ENCODE measurements around the gene WAS. TPM values are rescaled to one million over a fixed set of nuclear protein-coding genes. Genes with fewer than 3 reads are reported as not detected.

WAS gene
- total and polyA plus RNA-seq, 2 donors (not counting 1 experiment from before 2014, with no cell fraction given), result 88.7 to 98.0 TPM

DNA sequence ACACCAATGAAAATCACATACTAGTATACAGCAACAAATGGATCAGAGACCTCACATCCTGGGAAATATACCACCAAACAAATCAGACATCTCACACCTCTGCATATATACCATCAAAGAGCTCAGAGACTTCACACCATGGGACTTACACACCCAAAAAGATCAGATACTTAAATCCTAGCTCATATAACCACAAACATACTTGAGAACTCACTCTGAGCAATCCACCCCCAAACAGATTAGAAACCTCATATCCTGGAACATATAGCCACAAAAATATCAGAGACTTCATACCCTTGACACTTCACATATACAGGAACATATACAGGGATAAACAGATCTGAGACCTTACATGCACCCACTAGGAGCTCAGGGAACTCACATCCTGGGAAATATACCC is 45.1 kb downstream of the WAS start:
- no peaks in the 10 kb centered on the region for H3K9me3 ChIP-seq (ENCODE audit: control extremely low read depth in 1 of 3, control insufficient read depth in 2 of 3, insufficient read depth in 1 of 3, low read length in 2 of 3)
- no peaks in the 10 kb centered on the region for H3K79me2 ChIP-seq (ENCODE audit: control insufficient read depth, insufficient read depth, low read length)
- no peaks in the 10 kb centered on the region for H3K27me3 Mint-ChIP-seq
- no peaks in the 10 kb centered on the region for H3K36me3 ChIP-seq (replicated peaks in 1 of 2; ENCODE audit: control extremely low read depth in 1 of 2, control insufficient read depth in 1 of 2, extremely low read depth in 1 of 2, insufficient read depth in 2 of 2, low read length in 1 of 2)
- H3K4me3 ChIP-seq (ENCODE audit: control extremely low read depth in 1 of 5, extremely low read depth in 1 of 5, insufficient read depth in 1 of 5, low read depth in 2 of 5, low read length in 4 of 5), result no peak overlapping the region
- ATAC-seq (ENCODE audit: low read depth), result no peak
- no peak overlapping the region for H3K27ac Mint-ChIP-seq
- intact Hi-C loops (cut with micrococcal nuclease), result no loop called here
- H2AFZ ChIP-seq (ENCODE audit: insufficient read depth, low read depth, low read length, poor library complexity, severe bottlenecking), result no peak overlapping the region
- POLR2A ChIA-PET, result no interaction called here
- no peak overlapping the region for H3K4me2 ChIP-seq (replicated peaks; ENCODE audit: low read depth, low read length, poor library complexity, severe bottlenecking)
- no peaks in the 10 kb centered on the region for H3K9me3 Mint-ChIP-seq (ENCODE audit: insufficient read depth)
- no peaks in the 10 kb centered on the region for H3K27me3 ChIP-seq (replicated peaks in 1 of 4; ENCODE audit: control extremely low read depth in 1 of 4, control insufficient read depth in 3 of 4, insufficient read depth in 4 of 4, low read length in 3 of 4)
- CTCF ChIA-PET, result no interaction called here
- H3K27ac ChIP-seq (ENCODE audit: low read length in 2 of 2), result no peak overlapping the region
- H3K4me1 ChIP-seq (ENCODE audit: control insufficient read depth in 2 of 2, insufficient read depth in 2 of 2, low read length in 2 of 2), result no peaks in the 10 kb centered on the region
- TF ChIP-seq, protein P1, sequence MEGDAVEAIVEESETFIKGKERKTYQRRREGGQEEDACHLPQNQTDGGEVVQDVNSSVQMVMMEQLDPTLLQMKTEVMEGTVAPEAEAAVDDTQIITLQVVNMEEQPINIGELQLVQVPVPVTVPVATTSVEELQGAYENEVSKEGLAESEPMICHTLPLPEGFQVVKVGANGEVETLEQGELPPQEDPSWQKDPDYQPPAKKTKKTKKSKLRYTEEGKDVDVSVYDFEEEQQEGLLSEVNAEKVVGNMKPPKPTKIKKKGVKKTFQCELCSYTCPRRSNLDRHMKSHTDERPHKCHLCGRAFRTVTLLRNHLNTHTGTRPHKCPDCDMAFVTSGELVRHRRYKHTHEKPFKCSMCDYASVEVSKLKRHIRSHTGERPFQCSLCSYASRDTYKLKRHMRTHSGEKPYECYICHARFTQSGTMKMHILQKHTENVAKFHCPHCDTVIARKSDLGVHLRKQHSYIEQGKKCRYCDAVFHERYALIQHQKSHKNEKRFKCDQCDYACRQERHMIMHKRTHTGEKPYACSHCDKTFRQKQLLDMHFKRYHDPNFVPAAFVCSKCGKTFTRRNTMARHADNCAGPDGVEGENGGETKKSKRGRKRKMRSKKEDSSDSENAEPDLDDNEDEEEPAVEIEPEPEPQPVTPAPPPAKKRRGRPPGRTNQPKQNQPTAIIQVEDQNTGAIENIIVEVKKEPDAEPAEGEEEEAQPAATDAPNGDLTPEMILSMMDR (IDR thresholded peaks at IDR 0.05), result no peak
- no peaks in the 10 kb centered on the region for H3K4me1 Mint-ChIP-seq
- no peaks in the 10 kb centered on the region for H4K20me1 ChIP-seq (ENCODE audit: control insufficient read depth, insufficient read depth, low read length, poor library complexity, severe bottlenecking)
- no peak overlapping the region for H3K4me3 Mint-ChIP-seq
- no peak overlapping the region for H3K9ac ChIP-seq (ENCODE audit: low read length)
- DNase-seq, result no peak

DNA sequence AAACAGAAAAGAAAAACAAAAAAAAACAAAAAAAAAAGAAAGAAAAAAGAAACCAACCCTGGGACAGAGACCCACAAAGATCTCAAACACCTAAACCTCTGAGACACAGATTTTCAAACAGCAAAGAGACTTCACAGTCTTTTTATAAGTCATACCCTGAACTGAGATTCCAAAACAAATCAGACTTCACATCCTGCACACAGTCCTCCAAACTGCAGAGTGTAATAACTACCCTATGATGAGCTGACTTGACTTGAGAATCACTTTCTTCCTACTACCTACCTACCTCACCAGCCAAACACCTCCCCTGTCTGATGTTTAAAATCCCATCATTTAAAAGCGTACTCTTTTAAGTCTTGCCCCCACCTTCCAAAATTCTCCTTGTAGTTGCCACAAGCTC is 52.7 kb downstream of the WAS start:
- no CpG with 5 or more reads among the region's 1 CpG for WGBS (ENCODE audit: insufficient coverage)
- intact Hi-C loops (cut with micrococcal nuclease), result loop anchor here (2.0 to 5.0 kb wide), 3 partner anchors 60 to 306 kb away; partner anchors contain the start of genes FTSJ1 and TFE3
- no peak for ATAC-seq (ENCODE audit: low read depth)

More for the DNA sequence above, 52.7 kb downstream of the WAS start:
- peaks cover 0 to 15% of the 10 kb centered on the region in 2 donors for H3K4me1 ChIP-seq (ENCODE audit: control insufficient read depth in 2 of 2, insufficient read depth in 2 of 2, low read length in 2 of 2)
- peak overlapping the region in 1 of 5 experiments; percentile 75 for H3K4me3 ChIP-seq (ENCODE audit: control extremely low read depth in 1 of 5, extremely low read depth in 1 of 5, insufficient read depth in 1 of 5, low read depth in 2 of 5, low read length in 4 of 5)
- H2AFZ ChIP-seq (ENCODE audit: insufficient read depth, low read depth, low read length, poor library complexity, severe bottlenecking), result peak overlapping the region; percentile 74
- H3K9ac ChIP-seq (ENCODE audit: low read length), result no peak overlapping the region
- H3K27me3 ChIP-seq (replicated peaks in 1 of 4; ENCODE audit: control extremely low read depth in 1 of 4, control insufficient read depth in 3 of 4, insufficient read depth in 4 of 4, low read length in 3 of 4), result no peaks in the 10 kb centered on the region
- H3K36me3 ChIP-seq (replicated peaks in 1 of 2; ENCODE audit: control extremely low read depth in 1 of 2, control insufficient read depth in 1 of 2, extremely low read depth in 1 of 2, insufficient read depth in 2 of 2, low read length in 1 of 2), result no peaks in the 10 kb centered on the region
- no peak overlapping the region for H3K27ac ChIP-seq (ENCODE audit: low read length in 2 of 2)
- Mint-ChIP-seq H3K4me1 (peaks cover 13% of the 10 kb centered on the region), H3K27me3 (no peaks in the 10 kb centered on the region), H3K4me3 (peak overlapping the region; percentile 98), H3K9me3 (ENCODE audit: insufficient read depth) (no peaks in the 10 kb centered on the region), H3K27ac (peak overlapping the region; percentile 41)
- ChIA-PET CTCF (no interaction called here), POLR2A (interaction anchor here (1.6 to 1.9 kb wide), 3 partner anchors 60 to 229 kb away, joined by 3 to 9 read pairs (median 5); partner anchors contain the start of gene HDAC6)
- no peak for DNase-seq
- no peak for TF ChIP-seq EZH2 (IDR thresholded peaks at IDR 0.05; ENCODE audit: borderline replicate concordance, insufficient read depth, low read depth, low read length, poor library complexity, severe bottlenecking)
- TF ChIP-seq, protein P1 (IDR thresholded peaks at IDR 0.05), result no peak
- H3K4me2 ChIP-seq (replicated peaks; ENCODE audit: low read depth, low read length, poor library complexity, severe bottlenecking), result peak overlapping the region; percentile 71
- H3K79me2 ChIP-seq (ENCODE audit: control insufficient read depth, insufficient read depth, low read length), result no peaks in the 10 kb centered on the region
- H3K9me3 ChIP-seq (ENCODE audit: control extremely low read depth in 1 of 3, control insufficient read depth in 2 of 3, insufficient read depth in 1 of 3, low read length in 2 of 3), result no peaks in the 10 kb centered on the region
- no peaks in the 10 kb centered on the region for H4K20me1 ChIP-seq (ENCODE audit: control insufficient read depth, insufficient read depth, low read length, poor library complexity, severe bottlenecking)

All from B cell (primary cell).